ENCODE data around the gene MYL12B.

Gene MYL12B

GRCh38 chr18:3297025-3297984 lies 35.4 kb downstream of the MYL12B start (continued):
- peak; percentile 22; the same call in 1 of the 2 replicates for TF ChIP-seq ZNF341 (tag by site-specific recombination; IDR thresholded peaks at IDR 0.05; ENCODE audit: low read depth)
- TF ChIP-seq TCF7L2 (IDR thresholded peaks at IDR 0.05; ENCODE audit: borderline replicate concordance, low read depth, low read length): no peak
- TF ChIP-seq, protein P1, sequence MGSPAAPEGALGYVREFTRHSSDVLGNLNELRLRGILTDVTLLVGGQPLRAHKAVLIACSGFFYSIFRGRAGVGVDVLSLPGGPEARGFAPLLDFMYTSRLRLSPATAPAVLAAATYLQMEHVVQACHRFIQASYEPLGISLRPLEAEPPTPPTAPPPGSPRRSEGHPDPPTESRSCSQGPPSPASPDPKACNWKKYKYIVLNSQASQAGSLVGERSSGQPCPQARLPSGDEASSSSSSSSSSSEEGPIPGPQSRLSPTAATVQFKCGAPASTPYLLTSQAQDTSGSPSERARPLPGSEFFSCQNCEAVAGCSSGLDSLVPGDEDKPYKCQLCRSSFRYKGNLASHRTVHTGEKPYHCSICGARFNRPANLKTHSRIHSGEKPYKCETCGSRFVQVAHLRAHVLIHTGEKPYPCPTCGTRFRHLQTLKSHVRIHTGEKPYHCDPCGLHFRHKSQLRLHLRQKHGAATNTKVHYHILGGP (tag by site-specific recombination; IDR thresholded peaks at IDR 0.05): peak; percentile 11; the same call in 1 of the 2 replicates
- TF ChIP-seq ZNF433 (tag by site-specific recombination; IDR thresholded peaks at IDR 0.05; ENCODE audit: low read depth): no peak
- no peak for TF ChIP-seq ZSCAN16 (tag by site-specific recombination; IDR thresholded peaks at IDR 0.05)
- TF ChIP-seq ZNF623 (tag by site-specific recombination; IDR thresholded peaks at IDR 0.05): no peak; the same call in 1 of the 2 replicates
- TF ChIP-seq TSHZ1 (tag by site-specific recombination; IDR thresholded peaks at IDR 0.05; ENCODE audit: borderline replicate concordance): no peak
- TF ChIP-seq ZNF792 (tag by site-specific recombination; IDR thresholded peaks at IDR 0.05): 0 out of 2 replicates have a peak, but pooled peaks have one; percentile 50
- no peak for TF ChIP-seq ZNF677 (tag by site-specific recombination; IDR thresholded peaks at IDR 0.05)
- TF ChIP-seq, protein P2, sequence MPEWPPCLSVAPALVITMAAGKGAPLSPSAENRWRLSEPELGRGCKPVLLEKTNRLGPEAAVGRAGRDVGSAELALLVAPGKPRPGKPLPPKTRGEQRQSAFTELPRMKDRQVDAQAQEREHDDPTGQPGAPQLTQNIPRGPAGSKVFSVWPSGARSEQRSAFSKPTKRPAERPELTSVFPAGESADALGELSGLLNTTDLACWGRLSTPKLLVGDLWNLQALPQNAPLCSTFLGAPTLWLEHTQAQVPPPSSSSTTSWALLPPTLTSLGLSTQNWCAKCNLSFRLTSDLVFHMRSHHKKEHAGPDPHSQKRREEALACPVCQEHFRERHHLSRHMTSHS (tag by site-specific recombination; IDR thresholded peaks at IDR 0.05): 0 out of 2 replicates have a peak, but pooled peaks have one; percentile 19
- TF ChIP-seq ZNF112 (tag by site-specific recombination; IDR thresholded peaks at IDR 0.05): peak; percentile 63; the same call in 1 of the 2 replicates
- peak; percentile 91 for TF ChIP-seq CTCF (tag by site-specific recombination; IDR thresholded peaks at IDR 0.05)
- 0 out of 2 replicates have a peak, but pooled peaks have one; percentile 64 for TF ChIP-seq ZNF621 (tag by site-specific recombination; IDR thresholded peaks at IDR 0.05)
- peak; percentile 87 for TF ChIP-seq ZEB2 (tag by site-specific recombination; IDR thresholded peaks at IDR 0.05)
- TF ChIP-seq ZNF791 (tag by site-specific recombination; IDR thresholded peaks at IDR 0.05): no peak
- TF ChIP-seq ZNF473 (tag by site-specific recombination; IDR thresholded peaks at IDR 0.05): no peak
- TF ChIP-seq ZBTB21 (tag by site-specific recombination; IDR thresholded peaks at IDR 0.05): peak; percentile 43; the same call in 1 of the 2 replicates
- TF ChIP-seq PRDM1 (tag by site-specific recombination; IDR thresholded peaks at IDR 0.05): peak; percentile 35; the same call in 1 of the 2 replicates
- no peak for TF ChIP-seq ZNF354C (tag by site-specific recombination; IDR thresholded peaks at IDR 0.05; ENCODE audit: borderline replicate concordance, low read depth)
- peak; percentile 51 for TF ChIP-seq ZNF366 (tag by site-specific recombination; conservative IDR thresholded peaks at IDR 0.05)
- TF ChIP-seq ZBTB8A (tag by site-specific recombination; IDR thresholded peaks at IDR 0.05): peak; percentile 26; the same call in 1 of the 2 replicates
- TF ChIP-seq ZBTB11 (tag by site-specific recombination; conservative IDR thresholded peaks at IDR 0.05; ENCODE audit: low read depth): peak; percentile 72
- TF ChIP-seq ZSCAN18 (tag by site-specific recombination; IDR thresholded peaks at IDR 0.05): no peak
- peak; percentile 55 for TF ChIP-seq ZFP69B (tag by site-specific recombination; IDR thresholded peaks at IDR 0.05)

Data from HEK293 (cell line).